ENCODE results near the gene COL27A1.

COL27A1 gene

DNA sequence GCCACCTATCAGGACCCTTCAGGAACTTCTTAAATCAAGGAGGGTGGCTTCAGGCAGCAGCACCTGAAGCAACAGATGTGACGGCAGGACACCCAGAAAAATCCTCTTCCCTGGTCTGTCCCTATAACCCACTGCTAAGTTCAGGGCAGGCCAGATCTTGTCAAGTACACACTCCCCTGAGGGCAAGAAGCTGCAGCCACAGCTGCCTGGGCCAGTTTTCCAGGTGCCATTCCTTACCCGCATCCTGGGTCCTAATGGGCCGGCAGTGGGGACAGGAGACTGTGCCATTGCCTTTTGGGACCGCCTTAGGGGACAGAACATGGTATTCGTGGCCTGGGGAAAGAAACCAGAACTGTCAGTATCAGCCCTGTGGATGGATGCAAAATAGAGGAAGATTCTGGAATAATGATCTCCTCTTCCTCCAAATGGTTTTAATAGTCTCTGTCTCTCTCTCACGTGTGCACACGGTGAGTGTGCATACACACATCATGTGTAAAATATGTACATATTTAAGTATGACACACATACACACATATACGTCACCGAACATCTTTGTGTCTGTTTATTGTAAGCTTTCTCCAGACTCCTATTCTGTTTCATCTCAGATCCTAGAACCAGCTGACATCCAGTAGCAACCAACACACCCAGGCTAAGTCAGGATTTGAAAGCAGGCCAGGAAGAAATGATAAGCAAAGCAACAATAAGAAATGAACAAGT is 188.3 kb downstream of the COL27A1 start:
- Histone ChIP-seq H4K20me1 (ENCODE audit: insufficient read depth, low read length) (no peaks in the 10 kb centered on the region), H3K36me3 (ENCODE audit: insufficient read depth, low read length) (peaks cover 93% of the 10 kb centered on the region), H3K9ac (ENCODE audit: low read length) (no peak overlapping the region), H2AFZ (ENCODE audit: low read length) (no peak overlapping the region), H3K4me1 (ENCODE audit: insufficient read depth, low read length, severe bottlenecking) (peaks cover 2% of the 10 kb centered on the region), H3F3A (ENCODE audit: insufficient read depth, low read length) (no peaks in the 10 kb centered on the region), H3K79me2 (ENCODE audit: insufficient read depth, low read length) (no peaks in the 10 kb centered on the region), H3K9me3 (ENCODE audit: low read length) (no peaks in the 10 kb centered on the region), H3K27ac (ENCODE audit: low read depth, low read length, poor library complexity, severe bottlenecking) (no peak overlapping the region), H3K4me2 (ENCODE audit: low read length) (no peak overlapping the region), H3K27me3 (ENCODE audit: insufficient read depth, low read length) (no peaks in the 10 kb centered on the region), H3K9me2 (ENCODE audit: low read depth, low read length) (no peaks in the 10 kb centered on the region), H3K4me3 (ENCODE audit: low read depth, low read length, poor library complexity, severe bottlenecking) (no peak overlapping the region)
- TF ChIP-seq EZH2 (IDR thresholded peaks at IDR 0.05; ENCODE audit: borderline replicate concordance, low read length), result no peak
- TF ChIP-seq, protein P1, sequence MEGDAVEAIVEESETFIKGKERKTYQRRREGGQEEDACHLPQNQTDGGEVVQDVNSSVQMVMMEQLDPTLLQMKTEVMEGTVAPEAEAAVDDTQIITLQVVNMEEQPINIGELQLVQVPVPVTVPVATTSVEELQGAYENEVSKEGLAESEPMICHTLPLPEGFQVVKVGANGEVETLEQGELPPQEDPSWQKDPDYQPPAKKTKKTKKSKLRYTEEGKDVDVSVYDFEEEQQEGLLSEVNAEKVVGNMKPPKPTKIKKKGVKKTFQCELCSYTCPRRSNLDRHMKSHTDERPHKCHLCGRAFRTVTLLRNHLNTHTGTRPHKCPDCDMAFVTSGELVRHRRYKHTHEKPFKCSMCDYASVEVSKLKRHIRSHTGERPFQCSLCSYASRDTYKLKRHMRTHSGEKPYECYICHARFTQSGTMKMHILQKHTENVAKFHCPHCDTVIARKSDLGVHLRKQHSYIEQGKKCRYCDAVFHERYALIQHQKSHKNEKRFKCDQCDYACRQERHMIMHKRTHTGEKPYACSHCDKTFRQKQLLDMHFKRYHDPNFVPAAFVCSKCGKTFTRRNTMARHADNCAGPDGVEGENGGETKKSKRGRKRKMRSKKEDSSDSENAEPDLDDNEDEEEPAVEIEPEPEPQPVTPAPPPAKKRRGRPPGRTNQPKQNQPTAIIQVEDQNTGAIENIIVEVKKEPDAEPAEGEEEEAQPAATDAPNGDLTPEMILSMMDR (IDR thresholded peaks at IDR 0.05; ENCODE audit: low read length), result no peak

DNA sequence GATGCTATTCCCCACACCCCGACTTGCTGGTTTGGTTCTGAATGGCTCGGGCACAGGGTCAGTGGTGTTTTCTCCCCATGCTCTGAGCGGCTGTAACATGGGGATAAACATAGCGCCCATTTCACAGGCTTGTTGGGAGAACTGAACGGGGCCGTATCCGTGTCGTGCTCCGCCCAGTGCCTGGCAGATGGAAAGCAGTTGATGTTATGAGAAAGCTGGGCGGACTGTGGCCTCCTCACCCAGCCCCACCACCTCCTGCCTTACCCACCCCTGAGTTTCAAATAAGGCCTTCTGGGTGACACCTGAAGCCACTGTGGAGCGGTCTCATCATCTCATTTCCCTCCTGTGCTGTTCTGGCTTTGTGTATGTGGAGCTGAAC is 188.8 kb downstream of the COL27A1 start:
- Histone ChIP-seq H3K79me2 (ENCODE audit: insufficient read depth, low read length) (no peaks in the 10 kb centered on the region), H3F3A (ENCODE audit: insufficient read depth, low read length) (no peaks in the 10 kb centered on the region), H3K9ac (ENCODE audit: low read length) (no peak overlapping the region), H2AFZ (ENCODE audit: low read length) (no peak overlapping the region), H3K36me3 (ENCODE audit: insufficient read depth, low read length) (peaks cover 93% of the 10 kb centered on the region), H4K20me1 (ENCODE audit: insufficient read depth, low read length) (no peaks in the 10 kb centered on the region), H3K9me2 (ENCODE audit: low read depth, low read length) (no peaks in the 10 kb centered on the region), H3K9me3 (ENCODE audit: low read length) (no peaks in the 10 kb centered on the region), H3K4me2 (ENCODE audit: low read length) (no peak overlapping the region), H3K4me3 (ENCODE audit: low read depth, low read length, poor library complexity, severe bottlenecking) (no peak overlapping the region), H3K4me1 (ENCODE audit: insufficient read depth, low read length, severe bottlenecking) (peaks cover 8% of the 10 kb centered on the region), H3K27ac (ENCODE audit: low read depth, low read length, poor library complexity, severe bottlenecking) (no peak overlapping the region), H3K27me3 (ENCODE audit: insufficient read depth, low read length) (no peaks in the 10 kb centered on the region)
- no peak for TF ChIP-seq EZH2 (IDR thresholded peaks at IDR 0.05; ENCODE audit: borderline replicate concordance, low read length)
- TF ChIP-seq, protein P1 (IDR thresholded peaks at IDR 0.05; ENCODE audit: low read length), result no peak

DNA sequence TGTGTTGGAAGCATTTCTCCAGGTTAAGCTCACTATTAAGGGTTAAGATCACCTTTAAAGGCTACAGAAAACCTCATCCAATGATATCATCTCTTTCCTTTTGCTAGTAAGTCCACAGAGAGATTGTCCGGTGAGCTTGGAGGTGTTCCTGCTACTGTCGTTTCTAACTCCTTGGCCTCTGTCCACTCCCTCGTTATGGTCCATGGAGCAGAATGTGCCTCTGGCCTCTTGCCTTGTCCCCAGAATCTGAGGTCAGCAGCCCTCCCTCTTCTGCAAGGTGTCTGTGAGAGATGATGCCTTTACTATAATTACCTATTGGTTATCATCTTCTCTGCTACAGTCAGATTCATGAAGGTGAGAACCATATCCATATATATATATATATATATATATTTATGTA is 189.4 kb downstream of the COL27A1 start:
- Histone ChIP-seq H3K4me2 (ENCODE audit: low read length) (no peak overlapping the region), H2AFZ (ENCODE audit: low read length) (no peak overlapping the region), H3K9ac (ENCODE audit: low read length) (no peak overlapping the region), H3K4me1 (ENCODE audit: insufficient read depth, low read length, severe bottlenecking) (peaks cover 13% of the 10 kb centered on the region), H3K9me2 (ENCODE audit: low read depth, low read length) (no peaks in the 10 kb centered on the region), H3K27ac (ENCODE audit: low read depth, low read length, poor library complexity, severe bottlenecking) (no peak overlapping the region), H3K79me2 (ENCODE audit: insufficient read depth, low read length) (no peaks in the 10 kb centered on the region), H3K4me3 (ENCODE audit: low read depth, low read length, poor library complexity, severe bottlenecking) (no peak overlapping the region), H3K36me3 (ENCODE audit: insufficient read depth, low read length) (peaks cover 93% of the 10 kb centered on the region), H3K9me3 (ENCODE audit: low read length) (no peaks in the 10 kb centered on the region), H4K20me1 (ENCODE audit: insufficient read depth, low read length) (no peaks in the 10 kb centered on the region), H3K27me3 (ENCODE audit: insufficient read depth, low read length) (no peaks in the 10 kb centered on the region), H3F3A (ENCODE audit: insufficient read depth, low read length) (no peaks in the 10 kb centered on the region)
- no peak for TF ChIP-seq EZH2 (IDR thresholded peaks at IDR 0.05; ENCODE audit: borderline replicate concordance, low read length)
- TF ChIP-seq, protein P1 (IDR thresholded peaks at IDR 0.05; ENCODE audit: low read length), result no peak

Data from OCI-LY1 (cell line).